Tibial nerve (tissue), 4 donors: ENCODE data around the gene TBRG1.

Source experiments
- EP300 ChIP-seq, 2 donors: sonication (generic); formaldehyde crosslinking; IDR thresholded peaks; one replicate each; pipeline ENCODE4 v1.6.1; 2017; ENCODE audit warnings: antibody characterized with exemption in 2 of 2, mild to moderate bottlenecking in 1 of 2
- POLR2A ChIP-seq, 2 donors: fragments of 450-650 bp; IDR thresholded peaks; one replicate each; pipeline ENCODE4 v1.6.1; 2017; ENCODE audit warnings: antibody characterized with exemption in 2 of 2, mild to moderate bottlenecking in 2 of 2, moderate library complexity in 2 of 2
- TF ChIP-seq, protein P1 (sequence below), 5 experiments: fragments of 200-600 bp in 3 of 5; fragments of 450-650 bp in 2 of 5; sonication (generic) in 3 of 5; IDR thresholded peaks; one replicate each; pipeline ENCODE4 v1.5.1; 2016 to 2019; ENCODE audit warnings: antibody characterized with exemption in 5 of 5, mild to moderate bottlenecking in 3 of 5, moderate library complexity in 2 of 5

GRCh38 chr11:124612045-124612444 lies 10.6 kb upstream of the TBRG1 start:
- TF ChIP-seq, protein P1, sequence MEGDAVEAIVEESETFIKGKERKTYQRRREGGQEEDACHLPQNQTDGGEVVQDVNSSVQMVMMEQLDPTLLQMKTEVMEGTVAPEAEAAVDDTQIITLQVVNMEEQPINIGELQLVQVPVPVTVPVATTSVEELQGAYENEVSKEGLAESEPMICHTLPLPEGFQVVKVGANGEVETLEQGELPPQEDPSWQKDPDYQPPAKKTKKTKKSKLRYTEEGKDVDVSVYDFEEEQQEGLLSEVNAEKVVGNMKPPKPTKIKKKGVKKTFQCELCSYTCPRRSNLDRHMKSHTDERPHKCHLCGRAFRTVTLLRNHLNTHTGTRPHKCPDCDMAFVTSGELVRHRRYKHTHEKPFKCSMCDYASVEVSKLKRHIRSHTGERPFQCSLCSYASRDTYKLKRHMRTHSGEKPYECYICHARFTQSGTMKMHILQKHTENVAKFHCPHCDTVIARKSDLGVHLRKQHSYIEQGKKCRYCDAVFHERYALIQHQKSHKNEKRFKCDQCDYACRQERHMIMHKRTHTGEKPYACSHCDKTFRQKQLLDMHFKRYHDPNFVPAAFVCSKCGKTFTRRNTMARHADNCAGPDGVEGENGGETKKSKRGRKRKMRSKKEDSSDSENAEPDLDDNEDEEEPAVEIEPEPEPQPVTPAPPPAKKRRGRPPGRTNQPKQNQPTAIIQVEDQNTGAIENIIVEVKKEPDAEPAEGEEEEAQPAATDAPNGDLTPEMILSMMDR (IDR thresholded peaks at IDR 0.05): no peak
- TF ChIP-seq POLR2A (IDR thresholded peaks at IDR 0.05) (no peak), EP300 (IDR thresholded peaks at IDR 0.05) (no peak)
